ENCODE results near the gene OPN1MW.
"Not testable (repeated sequence)": the region's sequence is repeated elsewhere in the genome, so short reads cannot be mapped to it uniquely, and the experiment has no call there.

Gene OPN1MW

DNA sequence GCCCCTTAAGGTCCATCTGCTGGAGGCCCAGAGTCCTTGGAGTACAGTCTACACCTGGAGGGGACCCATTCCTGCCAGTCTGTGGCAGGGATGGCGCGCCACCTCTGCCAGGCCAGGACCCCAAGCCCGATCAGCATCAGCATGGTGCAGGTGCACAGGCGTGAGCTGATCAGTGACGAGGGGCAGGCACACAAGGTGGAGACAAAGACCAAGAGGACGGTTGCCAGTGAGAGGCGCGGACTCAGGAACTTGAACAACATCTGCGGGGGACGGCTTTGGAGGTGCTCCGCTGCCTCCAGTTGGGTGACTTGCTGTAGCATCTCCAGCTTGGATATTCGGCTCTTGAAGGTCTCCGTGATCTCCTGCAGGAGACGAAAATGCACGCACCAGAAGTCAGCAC is 14.1 kb downstream of the OPN1MW start:
- not testable (repeated sequence) for H2BK120ac ChIP-seq (ENCODE audit: low read depth, low read length); H3K23ac ChIP-seq (ENCODE audit: low read length in 2 of 2); H3K9ac ChIP-seq (ENCODE audit: low read length); H2BK12ac ChIP-seq (ENCODE audit: low read length in 2 of 2); H2AK5ac ChIP-seq (ENCODE audit: low read length, severe bottlenecking); H3K4me1 ChIP-seq (ENCODE audit: control insufficient read depth, insufficient read depth, low read depth, low read length); H3K18ac ChIP-seq (ENCODE audit: low read depth in 1 of 2, low read length in 2 of 2); H3K79me1 ChIP-seq (replicated peaks; ENCODE audit: low read length, poor library complexity, severe bottlenecking); H3K36me3 ChIP-seq (ENCODE audit: control insufficient read depth in 1 of 2, insufficient read depth in 2 of 2, low read depth in 1 of 2, low read length in 2 of 2); H3K27me3 ChIP-seq (ENCODE audit: control insufficient read depth in 1 of 2, insufficient read depth in 1 of 2, low read length in 2 of 2); H3K27ac ChIP-seq (ENCODE audit: low read length, poor library complexity, severe bottlenecking); H2BK5ac ChIP-seq (ENCODE audit: low read depth, low read length, poor library complexity, severe bottlenecking); DNase-seq; H4K8ac ChIP-seq (ENCODE audit: low read length); H4K91ac ChIP-seq (ENCODE audit: low read length); H3K4ac ChIP-seq (ENCODE audit: low read depth in 1 of 2, low read length in 2 of 2); H3K4me2 ChIP-seq (ENCODE audit: low read length, poor library complexity, severe bottlenecking); H3K9me3 ChIP-seq (ENCODE audit: control insufficient read depth, low read length); H2AFZ ChIP-seq (ENCODE audit: low read depth, low read length); H2BK15ac ChIP-seq (ENCODE audit: low read depth, poor library complexity, severe bottlenecking); H3K14ac ChIP-seq (ENCODE audit: low read length in 2 of 2); H3K4me3 ChIP-seq (ENCODE audit: insufficient read depth in 1 of 2, low read depth in 1 of 2, low read length in 2 of 2)
- WGBS, result no CpG with 5 or more reads among the region's 15 CpGs

DNA sequence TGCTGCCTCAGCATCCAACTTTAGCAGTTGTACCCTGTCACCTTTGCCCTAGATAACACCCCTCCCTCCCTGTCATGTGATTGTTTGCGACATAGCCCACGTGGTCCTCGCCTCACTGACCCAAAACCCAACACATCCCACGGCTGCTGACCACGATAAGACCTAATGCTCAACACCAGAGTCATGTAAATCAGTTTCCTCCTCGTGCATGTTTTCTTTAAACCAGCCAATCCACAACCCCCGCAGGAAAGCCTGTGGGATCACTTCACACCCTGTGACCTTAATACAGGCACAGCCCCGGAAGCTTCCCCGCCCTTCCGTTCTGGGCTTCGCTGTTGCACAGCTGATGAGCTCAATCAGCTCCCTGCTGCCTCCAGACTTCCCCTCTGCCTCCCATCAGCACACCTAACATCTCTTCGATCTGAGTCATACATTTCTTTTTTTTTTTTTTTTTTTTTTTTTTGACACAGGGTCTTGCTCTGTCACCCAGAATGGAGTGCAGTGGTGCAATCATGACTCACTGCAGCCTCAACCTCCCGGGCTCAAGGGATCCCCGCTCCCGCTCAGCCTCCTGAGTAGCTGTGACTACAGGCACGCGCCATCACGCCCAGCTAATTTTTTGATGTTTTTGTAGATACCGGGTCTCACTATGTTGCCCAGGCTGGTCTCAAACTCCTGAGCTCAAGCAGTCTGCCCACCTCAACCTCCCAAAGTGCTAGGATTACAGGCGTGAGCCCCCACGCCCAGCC is 27.4 kb downstream of the OPN1MW start:
- not testable (repeated sequence) for H3K4me3 ChIP-seq (ENCODE audit: insufficient read depth in 1 of 2, low read depth in 1 of 2, low read length in 2 of 2); H3K9me3 ChIP-seq (ENCODE audit: control insufficient read depth, low read length); H4K8ac ChIP-seq (ENCODE audit: low read length); H3K27ac ChIP-seq (ENCODE audit: low read length, poor library complexity, severe bottlenecking); H3K4me1 ChIP-seq (ENCODE audit: control insufficient read depth, insufficient read depth, low read depth, low read length); H2BK5ac ChIP-seq (ENCODE audit: low read depth, low read length, poor library complexity, severe bottlenecking); H3K27me3 ChIP-seq (ENCODE audit: control insufficient read depth in 1 of 2, insufficient read depth in 1 of 2, low read length in 2 of 2); H3K9ac ChIP-seq (ENCODE audit: low read length); H3K18ac ChIP-seq (ENCODE audit: low read depth in 1 of 2, low read length in 2 of 2); H2BK120ac ChIP-seq (ENCODE audit: low read depth, low read length); DNase-seq; H3K23ac ChIP-seq (ENCODE audit: low read length in 2 of 2); H3K79me1 ChIP-seq (replicated peaks; ENCODE audit: low read length, poor library complexity, severe bottlenecking); H3K14ac ChIP-seq (ENCODE audit: low read length in 2 of 2); H2AK5ac ChIP-seq (ENCODE audit: low read length, severe bottlenecking); H4K91ac ChIP-seq (ENCODE audit: low read length); H2AFZ ChIP-seq (ENCODE audit: low read depth, low read length); H3K36me3 ChIP-seq (ENCODE audit: control insufficient read depth in 1 of 2, insufficient read depth in 2 of 2, low read depth in 1 of 2, low read length in 2 of 2); H2BK15ac ChIP-seq (ENCODE audit: low read depth, poor library complexity, severe bottlenecking); H2BK12ac ChIP-seq (ENCODE audit: low read length in 2 of 2); H3K4me2 ChIP-seq (ENCODE audit: low read length, poor library complexity, severe bottlenecking); H3K4ac ChIP-seq (ENCODE audit: low read depth in 1 of 2, low read length in 2 of 2)
- WGBS, result no CpG with 5 or more reads among the region's 21 CpGs

DNA sequence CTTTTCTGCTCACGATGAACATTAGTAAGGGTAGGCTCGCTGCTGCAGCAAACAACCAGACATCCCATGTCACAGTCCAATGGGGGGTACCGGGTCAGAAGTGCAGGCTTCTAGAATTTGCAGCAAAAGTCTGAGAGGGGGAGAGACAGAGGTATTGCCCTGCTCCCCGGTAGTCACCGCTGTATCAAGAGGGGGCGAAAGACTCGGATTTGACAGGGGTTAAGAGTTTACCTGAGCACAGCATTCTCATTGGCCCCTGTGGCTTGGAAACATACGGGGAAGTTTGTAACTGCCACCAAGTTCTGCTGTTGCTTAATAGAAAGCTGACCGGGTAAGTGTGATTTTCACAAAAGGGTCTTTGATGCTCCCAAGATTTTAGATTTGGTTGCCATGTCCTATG is 28.7 kb downstream of the OPN1MW start:
- H3K27ac ChIP-seq (ENCODE audit: low read length, poor library complexity, severe bottlenecking); H3K18ac ChIP-seq (ENCODE audit: low read depth in 1 of 2, low read length in 2 of 2); H2AK5ac ChIP-seq (ENCODE audit: low read length, severe bottlenecking); H3K9me3 ChIP-seq (ENCODE audit: control insufficient read depth, low read length); H3K79me1 ChIP-seq (replicated peaks; ENCODE audit: low read length, poor library complexity, severe bottlenecking); H3K36me3 ChIP-seq (ENCODE audit: control insufficient read depth in 1 of 2, insufficient read depth in 2 of 2, low read depth in 1 of 2, low read length in 2 of 2); H3K14ac ChIP-seq (ENCODE audit: low read length in 2 of 2); H3K9ac ChIP-seq (ENCODE audit: low read length); H2BK12ac ChIP-seq (ENCODE audit: low read length in 2 of 2); H2BK15ac ChIP-seq (ENCODE audit: low read depth, poor library complexity, severe bottlenecking); H2BK5ac ChIP-seq (ENCODE audit: low read depth, low read length, poor library complexity, severe bottlenecking); H3K27me3 ChIP-seq (ENCODE audit: control insufficient read depth in 1 of 2, insufficient read depth in 1 of 2, low read length in 2 of 2); H3K4me1 ChIP-seq (ENCODE audit: control insufficient read depth, insufficient read depth, low read depth, low read length); H4K91ac ChIP-seq (ENCODE audit: low read length); H3K4me2 ChIP-seq (ENCODE audit: low read length, poor library complexity, severe bottlenecking); DNase-seq; H4K8ac ChIP-seq (ENCODE audit: low read length); H3K4ac ChIP-seq (ENCODE audit: low read depth in 1 of 2, low read length in 2 of 2); H2BK120ac ChIP-seq (ENCODE audit: low read depth, low read length); H2AFZ ChIP-seq (ENCODE audit: low read depth, low read length); H3K23ac ChIP-seq (ENCODE audit: low read length in 2 of 2); H3K4me3 ChIP-seq (ENCODE audit: insufficient read depth in 1 of 2, low read depth in 1 of 2, low read length in 2 of 2): not testable (repeated sequence)
- WGBS, result no CpG with 5 or more reads among the region's 9 CpGs

DNA sequence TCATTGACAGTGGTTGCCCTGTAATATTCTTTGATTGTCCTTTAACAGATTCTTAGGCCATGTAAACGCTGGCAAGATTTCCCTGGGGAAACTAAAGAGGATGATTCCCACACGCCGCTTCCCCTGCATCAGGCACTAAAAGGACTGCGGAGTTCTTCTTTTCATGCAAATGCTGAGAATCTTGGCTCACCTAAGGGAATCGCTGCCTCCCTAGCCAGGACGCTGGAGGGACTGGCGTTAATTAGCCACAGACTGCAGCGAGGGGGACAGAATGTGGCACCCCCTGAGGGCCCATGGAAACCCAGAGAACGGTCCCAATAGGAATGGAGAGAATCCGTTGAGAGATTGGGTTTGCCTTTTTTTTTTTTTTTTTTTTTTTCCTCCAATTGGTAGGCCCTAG is 29.1 kb downstream of the OPN1MW start:
- H2BK12ac ChIP-seq (ENCODE audit: low read length in 2 of 2); H3K4me2 ChIP-seq (ENCODE audit: low read length, poor library complexity, severe bottlenecking); H3K79me1 ChIP-seq (replicated peaks; ENCODE audit: low read length, poor library complexity, severe bottlenecking); H3K27me3 ChIP-seq (ENCODE audit: control insufficient read depth in 1 of 2, insufficient read depth in 1 of 2, low read length in 2 of 2); H3K14ac ChIP-seq (ENCODE audit: low read length in 2 of 2); H3K9ac ChIP-seq (ENCODE audit: low read length); H3K18ac ChIP-seq (ENCODE audit: low read depth in 1 of 2, low read length in 2 of 2); H3K23ac ChIP-seq (ENCODE audit: low read length in 2 of 2); H3K4me1 ChIP-seq (ENCODE audit: control insufficient read depth, insufficient read depth, low read depth, low read length); H3K27ac ChIP-seq (ENCODE audit: low read length, poor library complexity, severe bottlenecking); H2BK5ac ChIP-seq (ENCODE audit: low read depth, low read length, poor library complexity, severe bottlenecking); H3K36me3 ChIP-seq (ENCODE audit: control insufficient read depth in 1 of 2, insufficient read depth in 2 of 2, low read depth in 1 of 2, low read length in 2 of 2); H3K4ac ChIP-seq (ENCODE audit: low read depth in 1 of 2, low read length in 2 of 2); H3K4me3 ChIP-seq (ENCODE audit: insufficient read depth in 1 of 2, low read depth in 1 of 2, low read length in 2 of 2); H3K9me3 ChIP-seq (ENCODE audit: control insufficient read depth, low read length); H2AK5ac ChIP-seq (ENCODE audit: low read length, severe bottlenecking); H2AFZ ChIP-seq (ENCODE audit: low read depth, low read length); H2BK15ac ChIP-seq (ENCODE audit: low read depth, poor library complexity, severe bottlenecking); H4K91ac ChIP-seq (ENCODE audit: low read length); DNase-seq; H4K8ac ChIP-seq (ENCODE audit: low read length); H2BK120ac ChIP-seq (ENCODE audit: low read depth, low read length): not testable (repeated sequence)
- WGBS, result no CpG with 5 or more reads among the region's 10 CpGs

Data from mesenchymal stem cell (in vitro differentiated cells and primary cell).